CD4-positive, alpha-beta T cell treated with Interleukin-2 at 100 ng/mL for 4 hours (primary cell): ENCODE results near the gene MAMDC2.
A peak's percentile ranks its signal among the peaks of the same experiment; 100 is the strongest.

ENCODE experiments used
- DNase-seq: peaks from one replicate; pipeline ENCODE4 v3.0.0-alpha.2; 2020; ENCODE audit warnings: low spot score

MAMDC2 gene

DNA sequence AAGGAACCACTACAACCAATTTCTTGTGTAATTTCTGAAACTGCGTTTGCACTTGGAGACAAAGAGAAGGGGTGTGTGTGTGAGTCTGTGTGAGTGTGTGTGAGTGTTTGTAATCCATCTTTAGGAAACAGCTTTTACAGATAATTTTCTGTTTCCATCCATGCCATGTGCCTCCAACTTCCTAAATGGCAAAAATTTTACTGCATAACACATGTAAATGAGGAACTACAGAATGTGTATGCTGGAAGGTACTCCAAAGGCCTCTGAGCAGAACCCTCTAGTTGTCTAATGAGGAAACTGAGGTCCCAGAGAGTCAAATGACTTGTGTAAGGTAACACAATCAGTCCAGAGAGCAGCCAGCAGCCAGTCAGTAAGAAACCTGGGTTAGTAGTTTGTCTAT, 20.8 kb downstream of the MAMDC2 start:
- no peak for DNase-seq

DNA sequence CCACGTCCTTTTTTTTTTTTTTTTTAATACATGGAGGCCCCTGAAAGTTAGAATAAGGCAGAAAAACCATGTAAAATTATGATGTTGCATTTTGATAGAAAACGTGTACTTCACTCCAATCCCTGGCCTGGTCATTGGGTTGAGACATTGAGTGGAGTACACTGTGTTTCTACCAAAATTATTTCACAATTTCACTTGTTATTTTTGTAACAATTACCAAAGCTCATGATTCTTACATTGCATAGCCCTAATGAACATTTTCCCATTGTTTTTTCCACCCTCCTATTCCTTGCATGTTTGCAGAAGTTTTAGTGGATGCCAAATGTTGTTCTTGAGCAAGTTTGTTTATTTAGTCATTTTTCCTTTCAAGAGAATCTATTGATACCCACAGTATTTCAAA, 21.9 kb downstream of the MAMDC2 start:
- DNase-seq: no peak

DNA sequence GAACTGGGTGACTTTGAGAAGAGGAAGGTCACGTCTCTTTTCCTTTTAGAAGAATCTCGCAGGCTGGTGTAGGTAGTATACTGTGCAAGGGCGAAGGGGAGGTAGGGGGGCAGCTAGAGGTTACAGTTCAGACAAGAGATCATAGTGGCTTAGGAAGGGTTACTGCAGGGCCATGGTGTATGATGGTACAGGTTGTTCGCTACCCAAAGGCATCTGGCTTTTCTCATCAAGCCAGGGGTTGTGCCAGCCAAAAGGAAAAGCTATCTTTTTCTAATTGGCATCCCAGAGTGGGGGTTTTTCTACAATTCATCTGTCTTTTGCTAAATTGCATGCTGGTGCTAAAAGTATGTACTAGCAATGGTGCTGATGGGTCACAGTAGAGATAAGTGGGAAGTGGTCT, 22.8 kb downstream of the MAMDC2 start:
- no peak for DNase-seq

DNA sequence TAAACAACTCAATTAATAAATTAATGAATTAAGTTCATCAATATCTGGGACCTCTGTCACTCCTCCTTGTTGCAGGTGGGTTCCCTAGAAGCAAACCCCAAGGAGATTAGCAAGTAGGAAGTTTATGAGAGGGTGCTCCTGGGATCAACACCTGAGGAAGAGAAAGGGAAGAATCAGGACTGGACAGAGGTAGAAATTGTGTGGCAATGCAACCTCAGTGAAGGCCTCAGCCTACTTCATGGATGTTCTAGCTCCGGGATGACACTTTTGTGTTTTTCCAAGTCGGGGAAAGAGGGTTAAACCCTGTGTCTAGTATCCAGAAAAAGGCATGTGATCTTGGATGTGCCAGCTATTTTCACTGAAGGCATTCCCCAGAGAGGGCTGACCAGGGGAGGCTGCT, 23.2 kb downstream of the MAMDC2 start:
- no peak for DNase-seq

DNA sequence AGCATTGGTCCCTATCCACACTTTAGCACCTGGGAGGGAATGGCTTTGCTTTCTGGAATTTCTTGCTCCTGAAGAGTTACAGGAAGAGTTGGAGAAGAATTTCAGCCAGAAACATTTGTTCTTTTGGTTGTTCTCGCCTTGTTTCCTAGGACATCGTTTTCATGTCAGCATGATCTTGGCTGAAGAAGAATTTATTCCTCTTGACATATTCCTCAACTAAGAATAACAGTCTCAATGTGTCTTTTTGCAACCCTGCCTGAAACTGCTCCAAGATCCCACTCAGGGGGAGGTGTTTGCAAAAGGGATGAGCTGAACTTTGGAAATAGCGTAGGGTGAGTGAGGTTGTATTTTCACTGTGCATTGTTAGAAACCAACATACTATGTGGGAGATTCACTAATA, 26.1 kb downstream of the MAMDC2 start:
- DNase-seq: no peak

DNA sequence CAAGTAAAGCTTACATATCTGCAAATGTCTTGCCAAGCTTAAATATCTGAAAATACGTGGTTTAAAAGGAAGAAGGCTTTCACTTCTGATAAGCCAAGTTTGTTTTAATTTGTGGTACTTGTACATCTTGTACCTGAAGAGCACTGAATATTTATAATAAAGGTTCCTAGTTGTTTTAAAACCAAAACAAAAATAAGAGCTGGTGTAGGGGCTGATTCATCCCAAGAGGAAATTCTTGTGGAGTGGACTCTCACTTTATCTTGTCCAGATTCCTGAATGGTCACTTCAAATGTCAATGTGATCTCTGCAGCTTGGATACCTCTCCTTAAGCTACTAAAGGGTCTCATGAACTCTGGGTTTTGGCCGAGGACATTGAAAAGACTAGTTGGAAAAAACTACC, 29.5 kb downstream of the MAMDC2 start:
- DNase-seq: no peak

DNA sequence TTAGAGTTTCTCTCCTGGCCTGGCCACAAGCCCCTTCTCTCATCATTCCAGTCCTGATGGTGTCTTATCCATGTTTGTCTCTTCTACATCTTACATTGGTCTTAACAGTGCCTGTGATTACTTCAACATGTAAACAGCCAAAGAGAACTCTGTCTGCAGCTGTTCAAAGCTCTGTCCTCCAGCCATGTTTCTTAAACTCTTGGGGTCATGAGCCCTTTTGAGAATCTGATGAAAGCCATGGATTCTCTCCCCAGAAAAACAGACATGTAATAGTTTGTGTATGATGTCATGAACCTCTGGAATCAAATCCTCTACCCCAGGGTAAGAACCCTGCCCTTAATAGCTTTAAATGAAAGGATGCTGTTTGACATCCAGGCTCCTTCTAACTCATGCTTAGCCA, 30.1 kb downstream of the MAMDC2 start:
- no peak for DNase-seq

DNA sequence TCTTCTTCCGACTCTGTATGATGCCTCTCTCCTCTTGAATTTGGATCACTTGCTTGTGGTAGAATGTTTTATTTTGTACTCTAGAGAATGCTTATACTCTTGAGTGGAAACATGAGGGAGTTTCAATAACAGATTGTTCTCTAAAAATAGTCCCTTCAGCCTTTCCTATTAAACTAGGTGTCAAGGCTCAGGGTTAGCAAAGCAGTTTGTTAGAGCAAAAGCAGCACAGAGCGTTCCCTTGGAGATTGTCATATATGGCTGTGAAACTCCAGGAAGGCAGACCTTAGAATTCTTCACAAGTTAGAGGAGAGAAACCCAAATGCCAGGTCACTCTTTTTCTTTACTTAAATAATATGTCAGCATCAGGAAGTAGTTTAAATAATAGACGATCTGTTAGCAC, 33.0 kb downstream of the MAMDC2 start:
- DNase-seq: no peak

DNA sequence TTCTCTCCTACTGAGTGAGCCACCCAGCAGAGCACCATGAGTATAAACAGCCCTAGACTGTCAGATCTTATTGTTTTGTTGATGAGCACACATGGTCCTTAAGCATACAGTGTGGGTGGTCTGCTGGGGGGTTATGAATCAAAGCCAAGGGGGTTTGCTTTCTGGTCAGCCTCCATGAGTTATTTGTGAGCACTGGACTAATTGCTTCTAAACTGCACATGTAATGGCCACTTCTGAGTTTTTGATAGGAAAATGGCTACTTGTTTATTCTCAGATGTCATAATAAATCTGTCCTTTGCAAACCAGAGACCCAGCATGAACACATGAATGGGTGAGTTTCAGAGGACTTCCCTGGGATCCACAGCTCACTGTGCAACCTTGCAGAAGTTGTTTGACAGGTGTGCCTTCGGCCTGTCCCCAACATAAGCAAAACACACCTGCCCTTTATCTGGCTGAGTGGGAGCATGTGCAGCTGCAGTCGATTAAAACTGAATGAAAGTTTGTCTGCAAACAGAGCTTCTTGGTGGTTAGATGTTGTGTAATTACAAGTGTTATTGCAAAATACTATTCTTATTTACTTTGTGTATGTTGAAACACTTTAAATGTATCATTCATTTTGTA, 35.9 kb downstream of the MAMDC2 start:
- DNase-seq: no peak

DNA sequence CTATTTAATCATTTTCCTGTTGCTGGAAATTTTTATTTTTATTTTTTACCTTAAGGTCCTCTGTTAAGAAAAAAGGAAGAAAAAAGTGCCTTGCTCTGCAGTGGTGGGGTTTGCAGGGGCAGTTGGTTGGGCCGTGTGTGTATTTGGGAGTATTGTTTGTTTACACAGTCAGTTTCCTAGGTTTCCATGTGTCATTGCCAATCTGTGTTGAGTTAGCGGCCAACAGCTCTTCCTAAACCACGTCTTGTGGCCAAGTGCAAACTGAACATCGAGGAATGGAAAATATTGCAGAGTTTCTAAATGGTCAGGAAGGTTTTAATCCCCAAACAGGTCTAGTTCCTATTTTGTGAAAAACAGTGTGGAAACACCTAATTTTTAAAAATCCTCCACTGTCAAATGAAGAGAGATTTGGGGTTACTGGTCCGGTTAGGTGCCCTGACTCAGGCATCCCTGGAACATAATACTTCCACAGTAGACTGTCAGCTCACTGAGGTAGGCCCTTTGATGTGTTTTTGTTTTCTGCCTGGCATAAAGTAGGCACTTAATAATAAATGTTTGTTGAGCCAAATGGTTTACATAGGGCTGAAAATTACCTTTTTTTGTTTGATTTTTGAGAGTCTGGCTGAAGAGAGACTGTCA, 37.0 kb downstream of the MAMDC2 start:
- no peak for DNase-seq

DNA sequence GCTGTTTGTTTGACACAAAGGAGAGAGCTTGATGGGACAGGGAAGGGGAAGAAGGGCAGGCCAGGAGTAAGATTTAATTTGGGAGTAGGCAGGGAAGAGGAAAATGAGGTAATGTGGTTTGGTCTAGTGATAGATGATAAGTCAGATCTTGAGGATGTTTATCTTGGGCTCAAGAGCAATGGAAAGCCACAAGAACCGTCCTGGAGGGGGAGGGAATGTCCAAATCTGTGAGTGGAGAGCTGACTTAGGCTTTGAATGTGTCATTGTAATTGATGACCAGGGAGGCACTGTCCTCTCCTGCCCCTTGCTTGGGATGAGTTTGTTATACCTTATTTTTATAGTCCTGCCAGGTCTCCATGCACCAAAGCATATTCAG, 37.5 kb downstream of the MAMDC2 start:
- no peak for DNase-seq

DNA sequence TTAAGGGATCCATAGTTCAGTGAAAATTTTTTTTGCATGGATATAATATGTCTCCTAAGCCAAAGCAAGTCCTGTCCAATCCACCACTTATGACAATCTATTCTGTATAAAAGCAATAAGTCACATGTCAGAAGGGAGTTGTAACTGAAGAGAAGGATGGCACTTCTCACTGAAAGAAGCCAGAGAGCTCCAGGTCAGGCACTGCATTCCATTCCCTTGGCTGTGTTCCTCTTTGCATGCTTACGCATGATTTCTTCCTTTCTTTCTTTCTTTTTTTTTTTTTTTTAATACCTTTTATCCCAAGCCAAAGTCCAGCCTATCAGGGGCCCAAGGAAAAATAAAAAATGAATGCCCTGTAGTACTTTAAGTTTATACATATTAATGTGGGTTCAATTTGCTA, 39.8 kb downstream of the MAMDC2 start:
- DNase-seq: no peak

DNA sequence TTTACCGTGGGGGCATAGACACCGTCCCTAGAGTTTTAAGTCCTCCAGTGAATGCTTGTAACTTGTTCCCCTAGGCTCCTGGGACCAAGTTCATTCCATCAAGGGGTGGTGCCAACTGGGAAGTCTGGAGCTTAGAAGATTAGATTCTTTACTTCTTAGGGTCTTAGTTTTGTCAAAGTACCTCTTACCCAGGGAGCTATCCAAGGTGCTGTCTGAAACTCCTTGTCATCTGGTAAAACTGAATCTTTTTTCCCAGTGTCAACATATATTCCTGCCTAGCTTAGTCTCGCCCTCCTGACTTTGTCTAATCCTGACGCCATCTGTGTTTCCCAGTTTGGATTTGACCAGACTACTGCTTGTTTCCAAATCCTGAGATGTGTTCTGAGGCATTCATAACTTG, 41.6 kb downstream of the MAMDC2 start:
- DNase-seq: no peak

DNA sequence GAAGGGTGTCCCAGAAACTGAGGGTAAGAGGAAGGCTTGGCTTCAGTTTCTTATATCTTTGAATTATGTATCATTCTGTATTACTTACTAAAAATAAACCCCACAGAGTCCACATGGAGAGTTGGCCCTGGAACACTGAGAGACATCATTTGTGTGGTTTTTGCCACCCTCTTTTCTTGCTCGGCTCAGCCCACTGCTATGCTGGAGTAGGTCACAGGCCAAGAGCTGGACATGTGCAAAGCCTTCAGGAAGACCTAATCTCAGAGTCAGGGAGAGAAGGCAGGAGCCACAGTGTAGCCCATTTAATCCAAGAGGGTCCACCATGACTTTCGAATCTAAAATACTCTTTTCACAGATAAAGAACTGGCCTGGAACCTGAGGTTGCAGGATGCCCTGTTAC, 47.5 kb downstream of the MAMDC2 start:
- DNase-seq: no peak

DNA sequence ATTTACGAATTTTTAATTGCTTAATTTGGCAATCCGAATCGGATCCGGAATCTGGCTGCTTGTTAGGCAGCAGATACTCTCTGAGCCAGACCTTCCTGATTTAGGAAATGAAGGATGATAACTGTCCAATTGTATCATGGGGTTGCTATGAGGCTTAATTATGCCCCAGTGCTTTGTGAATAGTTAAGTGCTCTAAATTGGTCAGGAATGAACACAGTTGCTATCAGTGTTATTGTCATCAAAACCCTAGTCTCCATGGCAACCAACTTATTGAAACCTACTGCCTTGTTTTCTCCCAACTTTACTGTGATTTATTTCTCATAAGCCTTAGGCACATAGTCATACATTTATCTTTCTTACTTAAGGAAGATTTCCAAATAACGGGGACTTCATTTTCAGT, 47.9 kb downstream of the MAMDC2 start:
- no peak for DNase-seq

DNA sequence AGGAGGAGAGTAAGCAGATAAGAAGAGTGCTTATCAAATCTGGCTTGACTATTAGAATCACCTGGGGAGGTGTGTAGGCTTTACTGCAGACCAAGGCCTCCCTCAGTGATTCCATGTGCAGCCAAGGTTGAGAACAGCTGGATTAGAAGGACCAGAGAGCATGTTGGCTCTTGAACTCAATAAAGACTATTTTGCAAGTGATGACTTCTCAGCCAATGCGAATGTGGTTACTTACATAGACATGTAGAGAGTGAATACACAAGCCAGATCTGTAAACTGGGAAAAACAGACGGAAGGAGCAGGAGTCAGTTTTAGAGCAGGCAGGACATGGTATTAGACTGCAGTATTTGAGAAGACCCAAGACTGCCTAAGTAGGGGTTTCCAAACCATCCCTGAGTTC, 48.5 kb downstream of the MAMDC2 start:
- DNase-seq: no peak

DNA sequence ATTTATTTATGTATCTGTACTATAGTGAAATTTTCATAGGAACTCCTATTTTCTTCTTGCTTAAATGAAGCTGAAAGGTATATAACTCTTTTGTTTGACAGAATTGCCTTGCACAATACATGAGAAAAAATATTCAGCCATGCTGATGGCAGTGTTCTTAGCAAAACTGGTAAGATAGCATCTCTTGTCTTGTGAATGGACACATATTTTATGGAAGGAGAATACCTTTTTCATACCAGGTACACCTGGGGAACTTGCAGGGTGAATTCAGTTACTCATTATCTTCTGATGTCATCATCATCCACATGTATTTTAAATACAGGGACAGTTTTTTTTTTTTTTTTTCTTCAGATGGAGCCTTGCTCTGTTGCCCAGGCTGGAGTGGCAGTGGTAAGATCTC, 49.4 kb downstream of the MAMDC2 start:
- no peak for DNase-seq

DNA sequence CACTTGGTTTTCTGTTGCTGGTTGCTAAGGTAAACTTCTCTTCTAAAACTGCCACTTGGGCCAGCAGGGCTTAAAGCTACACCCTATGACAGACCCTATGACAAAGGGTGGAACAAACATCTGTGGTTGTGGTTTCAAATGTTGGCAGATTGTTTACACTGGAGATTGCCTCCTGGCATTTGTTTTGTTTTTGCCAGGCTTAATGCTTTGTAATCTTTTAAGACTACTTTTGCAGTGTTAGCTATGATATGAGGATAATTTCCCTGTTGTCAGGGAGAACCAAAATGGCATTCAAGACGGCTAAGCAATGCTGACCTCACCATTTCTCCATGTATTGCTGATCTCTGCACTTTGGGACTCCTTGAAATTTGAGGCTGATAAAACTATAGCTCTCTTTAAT, 50.3 kb downstream of the MAMDC2 start:
- DNase-seq: peak; percentile 7

DNA sequence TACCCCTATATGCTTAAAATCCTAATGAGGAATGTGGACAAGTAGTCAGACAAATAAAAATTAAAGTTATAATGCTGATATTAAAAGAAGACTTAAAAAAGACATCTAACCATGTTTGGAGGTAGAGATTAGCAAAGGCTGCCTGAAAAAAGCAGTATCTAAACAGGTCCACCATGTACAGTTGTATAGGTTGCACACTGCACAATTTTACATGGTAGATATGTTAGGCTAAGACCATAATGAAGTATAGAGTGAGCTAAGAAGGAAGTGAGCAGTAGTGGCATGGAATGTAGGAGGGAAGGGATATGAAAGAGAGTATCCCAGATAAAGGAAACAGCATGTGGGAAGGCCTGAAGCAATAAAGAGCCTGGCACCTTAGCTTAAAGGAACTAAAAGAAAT, 51.1 kb downstream of the MAMDC2 start:
- no peak for DNase-seq

DNA sequence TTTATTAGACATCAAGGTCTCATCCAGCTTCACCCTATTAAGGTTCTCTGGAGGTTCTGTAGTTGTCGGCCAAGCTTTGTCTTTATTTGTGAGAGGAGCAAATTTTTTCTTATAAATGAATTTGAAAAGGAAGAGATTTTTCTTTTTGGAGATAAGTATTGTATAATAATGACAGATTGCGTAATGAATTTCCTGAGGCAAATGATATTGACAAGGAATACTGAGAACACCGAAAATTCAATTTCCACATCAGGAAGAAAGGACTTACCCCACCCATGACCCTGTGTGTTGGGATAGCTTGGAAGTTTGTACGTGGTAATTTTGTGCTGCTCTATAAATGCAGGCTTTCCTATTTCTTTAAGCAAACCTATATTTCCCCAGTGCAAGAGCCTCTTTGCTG, 53.5 kb downstream of the MAMDC2 start:
- no peak for DNase-seq

DNA sequence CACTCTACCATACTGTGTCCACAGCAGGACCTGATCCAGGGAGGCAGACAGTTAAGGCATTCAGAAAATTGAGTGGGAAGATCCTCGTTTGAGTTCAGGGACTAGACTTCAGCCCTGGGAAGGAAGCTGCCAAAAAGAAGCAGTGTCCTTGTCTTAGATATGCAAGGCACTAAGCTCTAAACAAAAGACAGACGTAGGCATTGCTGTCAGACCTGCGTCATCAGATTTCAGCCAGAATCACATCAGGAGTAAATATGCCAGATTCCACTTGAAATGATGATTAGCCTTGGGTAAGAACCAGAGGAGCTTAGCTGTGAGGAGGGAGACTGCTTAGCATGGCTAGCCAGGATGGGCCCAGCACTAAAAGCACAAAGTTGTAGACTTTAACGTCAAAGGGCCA, 56.7 kb downstream of the MAMDC2 start:
- DNase-seq: no peak

DNA sequence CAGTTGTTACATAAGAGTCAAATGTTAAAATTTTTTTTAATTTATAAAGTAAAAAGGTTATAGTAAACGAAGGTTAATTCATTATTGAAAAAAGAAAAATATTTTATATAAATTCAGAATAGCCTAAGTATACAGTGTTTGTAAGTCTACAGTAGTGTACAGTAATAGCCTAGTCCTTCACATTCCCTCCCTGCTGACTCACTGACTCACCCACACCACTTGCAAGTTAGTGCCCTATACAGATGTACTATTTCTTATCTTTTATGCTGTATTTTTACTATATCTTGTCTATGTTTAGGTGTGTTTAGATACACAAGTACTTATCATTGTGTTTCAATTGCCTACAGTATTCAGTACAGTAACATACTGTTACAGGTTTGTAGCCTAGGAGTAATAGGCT, 57.6 kb downstream of the MAMDC2 start:
- DNase-seq: no peak

DNA sequence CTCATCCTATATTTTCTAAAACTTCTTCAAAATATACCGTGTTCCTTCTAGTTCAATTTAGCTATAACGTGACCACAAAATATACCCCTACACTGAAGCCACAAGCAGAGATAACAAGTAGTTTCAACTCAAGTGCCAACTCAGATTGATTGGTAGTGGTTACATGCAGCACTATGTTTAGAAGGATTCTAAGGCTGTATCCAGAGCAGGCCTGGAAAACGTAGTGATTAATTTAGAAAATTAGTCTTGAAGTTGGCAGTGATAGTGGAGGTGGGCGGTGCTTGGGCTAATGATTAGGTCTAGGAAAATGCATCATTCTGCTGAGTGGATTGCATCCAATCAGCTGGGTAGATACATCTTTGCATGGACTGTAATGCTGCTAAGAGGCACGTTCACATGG, 61.5 kb downstream of the MAMDC2 start:
- DNase-seq: no peak

DNA sequence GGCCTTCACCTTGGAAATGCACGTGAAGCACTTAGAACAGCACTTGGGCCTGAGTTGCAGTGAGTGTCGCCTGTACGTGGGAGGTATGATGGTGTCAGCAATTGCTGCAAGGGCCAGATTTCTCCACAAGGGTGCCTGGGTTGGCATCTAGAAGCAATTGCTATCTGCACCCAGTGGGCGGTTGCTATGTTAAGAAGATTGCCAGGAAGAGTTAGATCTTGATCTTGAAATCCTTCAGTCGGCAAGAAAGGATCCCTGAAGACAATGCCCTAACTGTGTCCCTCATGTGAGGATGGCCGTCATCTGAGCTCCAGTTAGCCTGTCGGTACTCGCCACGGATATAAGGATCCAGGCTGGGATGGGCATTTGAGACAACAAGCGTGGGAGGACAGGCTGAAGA, 62.9 kb downstream of the MAMDC2 start:
- DNase-seq: no peak

DNA sequence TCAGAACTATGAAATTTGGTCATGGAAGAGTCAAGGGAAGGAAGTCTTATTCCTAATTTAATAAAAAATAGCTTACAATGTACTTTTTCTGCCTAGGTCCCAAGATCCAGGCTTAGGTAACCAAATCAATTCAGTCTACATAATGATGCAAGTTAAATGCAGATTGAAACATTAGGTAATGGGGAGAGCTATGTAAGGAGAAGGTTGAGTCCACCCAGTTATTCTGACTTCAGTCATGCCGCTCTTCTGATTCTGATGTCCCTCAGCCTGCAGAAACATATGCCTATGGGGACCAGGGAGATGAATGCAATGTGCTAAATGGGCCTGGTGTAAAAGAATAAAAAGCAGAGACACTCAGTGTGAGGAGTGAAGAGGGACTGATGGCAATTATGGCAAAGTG, 63.9 kb downstream of the MAMDC2 start:
- no peak for DNase-seq
